ENCODE data around the gene RHBDL3. TPM values are rescaled to one million over a fixed set of nuclear protein-coding genes. Genes with fewer than 3 reads are reported as not detected.

RHBDL3 gene
- total RNA-seq, 1 experiment from 2014 or later, result 12.5 TPM

GRCh38 chr17:32227910-32228309, 37.7 kb upstream of the RHBDL3 start:
- H2BK20ac ChIP-seq (ENCODE audit: low read depth, low read length, poor library complexity, severe bottlenecking), result no peak overlapping the region
- H3K14ac ChIP-seq (ENCODE audit: insufficient read depth, low read length), result no peak overlapping the region
- no peak overlapping the region for H2BK12ac ChIP-seq (ENCODE audit: insufficient read length, low read depth, low read length)
- H2BK15ac ChIP-seq (ENCODE audit: low read depth, low read length), result no peak overlapping the region
- peak overlapping the region; percentile 33 for H3K27ac ChIP-seq (ENCODE audit: insufficient read length, low read depth, low read length)
- H3K23me2 ChIP-seq (ENCODE audit: insufficient read length, low read depth, low read length, poor library complexity, severe bottlenecking), result no peaks in the 10 kb centered on the region
- no CpG with 5 or more reads among the region's 9 CpGs for WGBS (ENCODE audit: extremely low coverage, insufficient read length, low lambda C conversion rate)
- no peaks in the 10 kb centered on the region for H3K79me2 ChIP-seq (ENCODE audit: insufficient read depth, low read length)
- H4K5ac ChIP-seq (ENCODE audit: insufficient read length, low read depth, low read length), result no peak overlapping the region
- H4K8ac ChIP-seq (replicated peaks; ENCODE audit: insufficient read length, low read depth, low read length), result no peak overlapping the region
- H3K27me3 ChIP-seq (ENCODE audit: insufficient read depth, low read length), result no peaks in the 10 kb centered on the region
- peaks cover 0 to 2% (median 2%) of the 10 kb centered on the region in 3 experiments; a peak in 2 of 7 replicates for H3K36me3 Mint-ChIP-seq (ENCODE audit: insufficient read depth in 1 of 3, low read depth in 3 of 3)
- H2BK5ac ChIP-seq (ENCODE audit: insufficient read length, low read length), result no peak overlapping the region
- H3K4me2 ChIP-seq (ENCODE audit: insufficient read depth, insufficient read length, low read length), result peak overlapping the region; percentile 23
- no peak overlapping the region for H3K56ac ChIP-seq (ENCODE audit: insufficient read length, low read depth, low read length)
- H3K4me1 ChIP-seq (ENCODE audit: insufficient read depth, low read length), result peaks cover 6% of the 10 kb centered on the region; the same call in 1 of the 2 replicates
- peaks cover 32 to 42% of the 10 kb centered on the region in 2 experiments for H3K4me1 Mint-ChIP-seq
- no peak for TF ChIP-seq CTCF (conservative IDR thresholded peaks at IDR 0.05)
- no peaks in the 10 kb centered on the region for H4K20me1 ChIP-seq (ENCODE audit: control insufficient read depth, insufficient read depth, insufficient read length)
- H3K4ac ChIP-seq (ENCODE audit: low read depth, low read length), result no peak overlapping the region
- no peaks in the 10 kb centered on the region for H3K9me3 Mint-ChIP-seq
- no peaks in the 10 kb centered on the region for H3K27me3 Mint-ChIP-seq (ENCODE audit: low read depth)
- no peak overlapping the region for H2BK120ac ChIP-seq (ENCODE audit: low read depth, low read length, poor library complexity, severe bottlenecking)
- H2AK5ac ChIP-seq (ENCODE audit: insufficient read length, low read length), result no peak overlapping the region
- H3K79me1 ChIP-seq (ENCODE audit: insufficient read depth, low read depth, low read length, poor library complexity, severe bottlenecking), result no peaks in the 10 kb centered on the region
- H4K91ac ChIP-seq (ENCODE audit: insufficient read length, low read depth, low read length), result no peak overlapping the region
- H3T11ph ChIP-seq (ENCODE audit: low read length), result no peak overlapping the region
- H3K18ac ChIP-seq (ENCODE audit: insufficient read length, low read depth, low read length), result no peak overlapping the region
- peak overlapping the region; percentile 13 to 63; a peak in 4 of 5 replicates for H3K4me3 Mint-ChIP-seq
- no peak overlapping the region for H3K9ac ChIP-seq (ENCODE audit: extremely low read depth, insufficient read length, low read length)
- DNase-seq, result peak; percentile 78
- H3K23ac ChIP-seq (ENCODE audit: insufficient read length, low read depth, low read length), result no peak overlapping the region
- no peaks in the 10 kb centered on the region for H3K9me3 ChIP-seq (ENCODE audit: control insufficient read depth, low read depth, low read length)
- peak overlapping the region; percentile 65 to 92 (median 87); a peak in 6 of 7 replicates for H3K27ac Mint-ChIP-seq
- H2AFZ ChIP-seq (ENCODE audit: low read length), result no peak overlapping the region
